ENCODE measurements around the gene RBL2. TPM values are rescaled to one million over a fixed set of nuclear protein-coding genes. Genes with fewer than 3 reads are reported as not detected.

Gene RBL2
- total RNA-seq, 1 donor from 2014 or later, result 99.5 TPM

- Mint-ChIP-seq H3K27ac (no peak overlapping the region), H3K27me3 (no peaks in the 10 kb centered on the region), H3K9me3 (peaks cover 3% of the 10 kb centered on the region), H3K4me1 (peaks cover 48% of the 10 kb centered on the region), H3K4me3 (no peak overlapping the region), H3K36me3 (ENCODE audit: low read depth) (no peaks in the 10 kb centered on the region)
- no peak for ATAC-seq (ENCODE audit: low read depth)
- CTCF ChIA-PET, result no interaction called here
- DNase-seq, result no peak
- intact Hi-C loops (cut with micrococcal nuclease), result no loop called here
- no peak for TF ChIP-seq CTCF (IDR thresholded peaks at IDR 0.05)
- POLR2A ChIA-PET, result interaction anchor here (0.6 kb wide), 1 partner anchor 12 kb away, joined by 12 read pairs; no protein-coding TSS in a partner anchor
These were observed 81.0 kb downstream of the RBL2 start for GRCh38 chr16:53515259-53515658.

- peaks cover 48% of the 10 kb centered on the region for H3K4me1 Mint-ChIP-seq
- intact Hi-C loops (cut with micrococcal nuclease), result no loop called here
- no peak for DNase-seq
These were observed 81.5 kb downstream of the RBL2 start for GRCh38 chr16:53515811-53516210.

GRCh38 chr16:53517851-53518250, 83.6 kb downstream of the RBL2 start:
- peaks cover 3% of the 10 kb centered on the region for H3K9me3 Mint-ChIP-seq
- H3K4me1 Mint-ChIP-seq, result peaks cover 50% of the 10 kb centered on the region
- ChIA-PET POLR2A (interaction anchor here (0.6 to 4.7 kb wide), 4 partner anchors 14 to 84 kb away, joined by 3 to 56 read pairs (median 4); partner anchors contain the start of genes AKTIP and RBL2), CTCF (interaction anchor here (2.3 kb wide), 1 partner anchor 32 kb away, joined by 8 read pairs; no protein-coding TSS in a partner anchor)
- no peaks in the 10 kb centered on the region for H3K36me3 Mint-ChIP-seq (ENCODE audit: low read depth)
- DNase-seq, result no peak
- intact Hi-C loops (cut with micrococcal nuclease), result loop anchor here (1.0 kb wide), 1 partner anchor 15 kb away; the partner anchor contains the start of gene AKTIP
- H3K27ac Mint-ChIP-seq, result peak overlapping the region; percentile 87
- no peaks in the 10 kb centered on the region for H3K27me3 Mint-ChIP-seq
- ATAC-seq (ENCODE audit: low read depth), result no peak
- H3K4me3 Mint-ChIP-seq, result no peak overlapping the region
- TF ChIP-seq CTCF (IDR thresholded peaks at IDR 0.05), result no peak

More at GRCh38 chr16:53515811-53516210, 81.5 kb downstream of the RBL2 start:
- POLR2A ChIA-PET, result interaction anchor here (0.6 kb wide), 1 partner anchor 12 kb away, joined by 12 read pairs; no protein-coding TSS in a partner anchor
- no peak for ATAC-seq (ENCODE audit: low read depth)
- H3K27ac Mint-ChIP-seq, result peak overlapping the region; percentile 37
- H3K9me3 Mint-ChIP-seq, result peaks cover 3% of the 10 kb centered on the region
- H3K4me3 Mint-ChIP-seq, result peak overlapping the region; percentile 5
- CTCF ChIA-PET, result no interaction called here
- H3K36me3 Mint-ChIP-seq (ENCODE audit: low read depth), result no peaks in the 10 kb centered on the region
- H3K27me3 Mint-ChIP-seq, result no peaks in the 10 kb centered on the region
- no peak for TF ChIP-seq CTCF (IDR thresholded peaks at IDR 0.05)

GRCh38 chr16:53518550-53519416, 84.5 kb downstream of the RBL2 start:
- DNase-seq (peak; percentile 46), ATAC-seq (ENCODE audit: low read depth) (peak; percentile 90)
- intact Hi-C loops (cut with micrococcal nuclease), result loop anchor here (1.0 kb wide), 1 partner anchor 15 kb away; the partner anchor contains the start of gene AKTIP
- TF ChIP-seq CTCF (IDR thresholded peaks at IDR 0.05), result no peak
- Mint-ChIP-seq H3K36me3 (ENCODE audit: low read depth) (no peaks in the 10 kb centered on the region), H3K4me3 (peak overlapping the region; percentile 70), H3K9me3 (peaks cover 3% of the 10 kb centered on the region), H3K4me1 (peaks cover 50% of the 10 kb centered on the region), H3K27me3 (no peaks in the 10 kb centered on the region), H3K27ac (peak overlapping the region; percentile 87)
- CTCF ChIA-PET, result interaction anchor here (1.5 to 2.3 kb wide), 2 partner anchors 9 to 31 kb away, joined by 7 to 8 read pairs; no protein-coding TSS in a partner anchor
- POLR2A ChIA-PET, result interaction anchor here (0.7 to 4.7 kb wide), 6 partner anchors 15 to 464 kb away, joined by 3 to 56 read pairs (median 4); partner anchors contain the start of genes AKTIP, CHD9 and RBL2
